ENCODE results near the gene MOB3A.

- TF ChIP-seq, protein P1, sequence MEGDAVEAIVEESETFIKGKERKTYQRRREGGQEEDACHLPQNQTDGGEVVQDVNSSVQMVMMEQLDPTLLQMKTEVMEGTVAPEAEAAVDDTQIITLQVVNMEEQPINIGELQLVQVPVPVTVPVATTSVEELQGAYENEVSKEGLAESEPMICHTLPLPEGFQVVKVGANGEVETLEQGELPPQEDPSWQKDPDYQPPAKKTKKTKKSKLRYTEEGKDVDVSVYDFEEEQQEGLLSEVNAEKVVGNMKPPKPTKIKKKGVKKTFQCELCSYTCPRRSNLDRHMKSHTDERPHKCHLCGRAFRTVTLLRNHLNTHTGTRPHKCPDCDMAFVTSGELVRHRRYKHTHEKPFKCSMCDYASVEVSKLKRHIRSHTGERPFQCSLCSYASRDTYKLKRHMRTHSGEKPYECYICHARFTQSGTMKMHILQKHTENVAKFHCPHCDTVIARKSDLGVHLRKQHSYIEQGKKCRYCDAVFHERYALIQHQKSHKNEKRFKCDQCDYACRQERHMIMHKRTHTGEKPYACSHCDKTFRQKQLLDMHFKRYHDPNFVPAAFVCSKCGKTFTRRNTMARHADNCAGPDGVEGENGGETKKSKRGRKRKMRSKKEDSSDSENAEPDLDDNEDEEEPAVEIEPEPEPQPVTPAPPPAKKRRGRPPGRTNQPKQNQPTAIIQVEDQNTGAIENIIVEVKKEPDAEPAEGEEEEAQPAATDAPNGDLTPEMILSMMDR (IDR thresholded peaks at IDR 0.05; ENCODE audit: low read depth, low read length, poor library complexity, severe bottlenecking): no peak
- no peak for TF ChIP-seq EZH2phosphoT487 (IDR thresholded peaks at IDR 0.05; ENCODE audit: borderline replicate concordance, low read length)
Measured at GRCh38 chr19:2117215-2117960, 21.3 kb upstream of the MOB3A start.
